D721Med (cell line): Measurements from ENCODE around the gene OR4S1.
"Not testable (repeated sequence)": the region's sequence is repeated elsewhere in the genome, so short reads cannot be mapped to it uniquely, and the experiment has no call there.

Source experiments
- DNase-seq: peaks from one replicate; pipeline ENCODE4 v3.0.0; 2011; ENCODE audit warnings: low spot score; ENCODE audit not compliant: insufficient read length
- FAIRE-seq: peaks from 2 replicates; lab custom pipeline; 2011; peaks lifted over from hg19 to GRCh38; lab: Jason Lieb, UNC
- CTCF ChIP-seq: IDR thresholded peaks from 2 replicates; pipeline ENCODE4 v1.5.1; 2012; ENCODE audit warnings: mild to moderate bottlenecking, control low read depth; ENCODE audit not compliant: insufficient read depth; ENCODE audit errors: missing control alignments

The OR4S1 gene, protein sequence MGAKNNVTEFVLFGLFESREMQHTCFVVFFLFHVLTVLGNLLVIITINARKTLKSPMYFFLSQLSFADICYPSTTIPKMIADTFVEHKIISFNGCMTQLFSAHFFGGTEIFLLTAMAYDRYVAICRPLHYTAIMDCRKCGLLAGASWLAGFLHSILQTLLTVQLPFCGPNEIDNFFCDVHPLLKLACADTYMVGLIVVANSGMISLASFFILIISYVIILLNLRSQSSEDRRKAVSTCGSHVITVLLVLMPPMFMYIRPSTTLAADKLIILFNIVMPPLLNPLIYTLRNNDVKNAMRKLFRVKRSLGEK

GRCh38 chr11:48305923-48306322 is at the start of gene OR4S1:
Gene OR4S1 (plus strand): TSS chr11:48306223. CDS start chr11:48306223, 0 bp downstream.
- FAIRE-seq (no peak), DNase-seq (no peak)
- no peak for TF ChIP-seq CTCF

- DNase-seq, result no peak
- FAIRE-seq, result no peak
- no peak for TF ChIP-seq CTCF
These were observed 44.4 kb upstream of the OR4S1 start for GRCh38 chr11:48261600-48261999.

GRCh38 chr11:48263423-48263911 is 42.6 kb upstream of the OR4S1 start, which contains the start of gene OR4X1:
Gene OR4X1 (plus strand): TSS chr11:48263861. CDS start chr11:48263861, 0 bp downstream.
- no peak for DNase-seq
- TF ChIP-seq CTCF, result no peak
- FAIRE-seq, result no peak

GRCh38 chr11:48270621-48271020 is 35.4 kb upstream of the OR4S1 start:
- no peak for TF ChIP-seq CTCF
- FAIRE-seq (no peak), DNase-seq (no peak)

GRCh38 chr11:48272606-48273005 is 33.4 kb upstream of the OR4S1 start:
- no peak for TF ChIP-seq CTCF
- FAIRE-seq, result no peak
- no peak for DNase-seq

DNA sequence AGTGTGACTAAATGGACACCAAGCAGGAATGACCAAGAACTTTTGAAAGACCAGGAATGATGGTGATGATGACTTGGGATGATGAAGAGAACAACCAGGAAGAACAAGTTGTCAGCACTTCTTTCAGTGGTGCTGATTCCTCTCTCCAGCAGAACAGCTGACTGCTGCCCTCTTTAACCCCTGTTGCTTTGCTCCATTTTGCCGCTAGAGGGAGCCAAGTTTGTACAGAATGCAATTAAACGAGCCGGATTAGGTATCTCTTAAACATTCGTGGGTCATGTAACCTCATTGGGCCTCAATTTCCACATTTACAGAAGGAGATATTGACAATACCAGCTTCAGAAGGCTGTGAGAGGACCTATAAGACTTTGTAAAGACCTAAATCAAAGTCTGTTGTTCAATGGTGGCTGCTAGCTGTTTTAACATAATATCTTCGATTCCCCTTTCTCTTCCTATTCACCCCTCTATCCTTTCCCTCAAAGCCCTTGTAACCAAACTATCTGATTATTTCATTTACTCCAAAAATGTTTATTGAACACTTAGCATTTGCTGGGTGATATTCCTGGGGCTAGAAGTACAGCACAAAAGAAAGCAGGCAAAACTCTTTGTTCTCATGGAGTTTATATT is 1.9 kb downstream of the OR4S1 start:
- FAIRE-seq (no peak), DNase-seq (no peak)
- TF ChIP-seq CTCF, result peak; percentile 93

DNA sequence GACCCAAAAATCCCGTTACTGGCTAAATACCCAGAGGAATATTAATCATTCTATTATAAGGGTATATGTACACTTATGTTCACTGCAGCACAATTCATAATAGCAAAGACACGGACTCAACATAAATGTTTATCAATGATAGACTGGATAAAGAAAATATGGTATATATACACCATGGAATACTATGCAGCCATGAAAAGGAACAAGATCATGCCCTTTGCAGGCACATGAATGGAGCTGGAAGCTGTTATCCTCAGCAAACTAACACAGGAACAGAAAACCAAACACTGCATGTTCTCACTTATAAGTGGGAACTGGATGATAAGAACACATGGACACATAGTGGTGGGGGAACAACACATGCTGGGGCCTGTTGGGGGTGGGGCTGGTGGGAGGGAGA is 7.6 kb downstream of the OR4S1 start:
- not testable (repeated sequence) for FAIRE-seq

GRCh38 chr11:48319813-48320212 is 13.8 kb downstream of the OR4S1 start:
- not testable (repeated sequence) for FAIRE-seq, DNase-seq

More for the DNA sequence above, 7.6 kb downstream of the OR4S1 start:
- DNase-seq, result not testable (repeated sequence)

DNA sequence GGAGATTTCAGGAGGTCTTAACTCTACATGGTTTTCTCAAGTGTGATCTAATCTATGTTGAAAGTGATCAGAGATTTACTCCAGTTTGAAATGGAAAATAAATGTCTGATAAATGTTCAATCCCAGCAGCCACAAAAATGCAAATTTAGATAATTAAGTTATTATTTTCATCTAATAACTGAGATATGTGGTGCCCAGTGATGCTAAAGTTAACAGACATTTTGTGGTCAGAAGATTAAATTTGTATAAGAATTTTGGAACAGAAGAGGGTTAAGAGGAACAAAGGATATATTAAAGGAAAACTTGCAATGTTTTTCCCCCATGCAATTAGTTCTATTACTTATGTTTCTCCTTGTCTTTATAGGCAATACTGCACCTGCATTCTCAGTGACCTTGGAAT is 18.6 kb downstream of the OR4S1 start, which contains the start of gene OR4C3:
TSS of gene OR4C3 (plus strand) at position 301 of the 400 bp plus-strand sequence. CDS start 102 bp downstream, outside the sequence.
- FAIRE-seq, DNase-seq: not testable (repeated sequence)
